HG03521 (cell line): ENCODE results near the gene GART.
A peak's percentile ranks its signal among the peaks of the same experiment; 100 is the strongest.
"Not testable (repeated sequence)": the region's sequence is repeated elsewhere in the genome, so short reads cannot be mapped to it uniquely, and the experiment has no call there.

Experiments used
- ATAC-seq: cut with Tn5 transposase; IDR thresholded peaks from one replicate; pipeline ENCODE4 v1.9.1; 2021; ENCODE audit warnings: mild to moderate bottlenecking, moderate library complexity; ENCODE audit not compliant: unreplicated experiment

The GART gene

GRCh38 chr21:33541756-33542639 is at the start of gene GART:
Gene GART, minus strand, starts transcription at chr21:33542117. Its CDS starts 2,802 bp downstream, at chr21:33539315.
- peak; percentile 56 for ATAC-seq

GRCh38 chr21:33588485-33589335 is 46.8 kb upstream of the GART start, which contains the start of gene DONSON:
Gene DONSON, minus strand, starts transcription at chr21:33588684. Its CDS starts 43 bp downstream, at chr21:33588641.
- peak; percentile 89 for ATAC-seq

- ATAC-seq = peak; percentile 28
Observed at GRCh38 chr21:33587792-33588484, 46.0 kb upstream of the GART start.

DNA sequence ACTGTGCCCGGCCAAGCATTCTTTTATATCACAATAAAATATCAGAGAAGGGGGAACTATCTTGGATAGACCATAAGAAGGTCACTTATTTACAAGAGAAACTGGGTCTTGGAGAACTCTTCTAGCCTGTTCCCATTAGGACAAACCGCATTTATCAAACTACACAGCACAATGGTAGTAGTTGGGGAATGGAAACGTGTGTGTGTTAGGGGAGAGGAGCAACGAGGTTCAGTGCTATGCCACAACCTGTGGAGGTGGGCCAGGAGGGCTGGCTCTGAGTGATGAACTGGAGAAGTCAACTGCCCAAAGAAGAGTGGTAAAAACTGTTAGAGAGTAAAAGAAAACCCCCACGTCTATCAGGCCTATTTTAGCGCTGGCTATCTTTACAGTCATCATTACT is 45.0 kb upstream of the GART start:
- ATAC-seq = no peak

DNA sequence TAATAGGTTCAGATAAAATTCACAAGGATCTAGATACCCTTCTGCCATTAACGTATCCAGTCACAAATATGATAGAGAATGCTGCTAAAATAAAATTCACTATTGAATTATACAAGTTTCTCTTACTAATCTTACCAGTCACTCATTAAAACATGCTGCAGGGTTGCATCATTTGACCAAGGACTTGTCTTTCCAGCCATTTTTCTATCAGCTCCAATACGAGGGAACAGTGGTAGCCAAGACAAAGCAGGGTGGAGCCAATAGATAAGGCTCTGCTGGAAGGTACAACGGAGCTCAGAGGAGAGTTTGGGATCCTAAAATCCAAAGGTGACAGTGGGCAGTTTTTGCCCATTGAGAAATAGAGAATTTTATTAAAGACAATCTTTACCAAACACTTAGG is 42.5 kb upstream of the GART start:
- no peak for ATAC-seq

DNA sequence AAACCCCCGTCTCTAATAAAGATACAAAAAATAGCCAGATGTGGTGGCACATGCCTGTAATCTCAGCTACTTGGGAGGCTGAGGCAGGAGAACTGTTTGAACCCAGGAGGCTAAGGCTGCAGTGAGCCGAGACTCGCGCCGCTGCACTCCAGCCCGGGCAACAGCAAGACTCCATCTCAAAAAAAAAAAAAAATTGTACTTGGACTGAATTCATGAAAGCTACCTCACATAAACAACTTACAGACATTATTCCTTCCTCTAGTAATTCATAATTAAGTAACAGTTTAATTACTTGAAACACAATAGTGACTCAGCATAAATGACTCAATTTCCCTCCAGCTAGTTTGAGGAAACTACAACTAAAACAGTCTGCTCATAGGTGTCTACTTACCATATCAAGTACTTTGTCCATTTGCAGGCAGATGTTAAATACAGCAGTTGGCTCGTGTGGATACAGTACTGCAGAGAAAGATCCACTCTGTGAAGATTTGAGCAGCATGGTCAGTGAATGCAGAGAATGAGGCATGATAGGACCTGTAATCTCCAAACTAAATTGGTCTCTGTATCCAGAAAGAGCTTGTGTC is 37.1 kb upstream of the GART start:
- no peak for ATAC-seq

GRCh38 chr21:33578214-33578613 is 36.3 kb upstream of the GART start:
- no peak for ATAC-seq

- ATAC-seq = not testable (repeated sequence)
Observed at GRCh38 chr21:33576741-33577141, 34.8 kb upstream of the GART start.

- ATAC-seq = no peak
Observed at GRCh38 chr21:33572350-33572749, 30.4 kb upstream of the GART start.

GRCh38 chr21:33569991-33570390 is 28.1 kb upstream of the GART start:
- ATAC-seq = no peak

DNA sequence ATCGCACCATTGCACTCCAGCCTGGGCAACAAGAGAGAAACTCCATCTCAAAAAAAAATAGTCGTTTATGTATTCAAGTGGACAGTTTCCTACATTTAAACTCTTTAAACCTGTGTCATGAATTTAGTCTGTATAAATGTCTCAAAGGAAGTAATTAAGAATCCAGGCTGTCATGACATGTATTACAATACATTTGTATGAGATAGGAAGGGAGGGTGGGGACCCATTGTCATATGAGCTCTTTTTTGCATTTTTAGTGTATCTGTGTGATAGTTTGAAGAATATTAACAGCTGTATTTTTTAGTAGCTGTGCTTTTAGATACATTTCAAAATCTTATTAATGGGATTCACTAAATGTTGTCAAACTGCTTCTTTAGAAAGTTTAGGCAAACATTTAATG is 26.5 kb upstream of the GART start:
- no peak for ATAC-seq

DNA sequence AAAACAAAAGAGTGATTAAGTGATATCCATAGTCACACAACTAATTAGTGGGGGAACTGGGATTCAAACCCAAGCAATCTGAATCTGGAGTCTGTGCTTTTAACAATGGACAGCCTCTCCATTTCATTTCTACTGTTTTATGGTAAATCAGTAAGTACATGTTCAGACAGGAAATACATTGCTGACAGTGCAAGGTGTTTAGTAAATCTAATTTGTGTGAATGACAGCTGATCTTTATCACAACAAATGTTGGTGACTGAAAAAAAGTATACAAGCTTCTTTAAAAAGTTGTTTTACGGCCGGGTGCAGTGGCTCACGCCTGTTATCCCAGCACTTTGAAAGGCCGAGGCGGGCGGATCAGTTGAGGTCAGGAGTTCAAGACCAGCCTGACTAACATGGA is 26.0 kb upstream of the GART start:
- no peak for ATAC-seq

DNA sequence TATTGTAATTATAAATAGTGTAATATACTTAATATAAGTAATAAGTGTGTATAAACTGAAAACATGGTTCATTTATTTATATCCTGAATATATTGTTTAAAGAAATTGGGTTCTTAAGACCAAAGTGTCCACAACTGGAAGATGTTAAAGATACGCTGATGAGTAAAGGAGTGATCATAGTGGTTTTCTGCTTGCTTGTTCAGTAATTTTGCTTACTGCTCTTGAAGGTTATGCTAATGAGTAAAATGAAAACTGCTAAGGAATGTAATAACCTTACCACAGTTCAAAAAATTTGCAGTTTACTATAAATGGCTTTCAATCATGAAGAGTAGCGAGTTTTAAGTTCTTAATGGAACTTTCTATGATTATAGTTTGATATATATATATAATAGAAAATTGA is 24.6 kb upstream of the GART start:
- ATAC-seq = no peak

DNA sequence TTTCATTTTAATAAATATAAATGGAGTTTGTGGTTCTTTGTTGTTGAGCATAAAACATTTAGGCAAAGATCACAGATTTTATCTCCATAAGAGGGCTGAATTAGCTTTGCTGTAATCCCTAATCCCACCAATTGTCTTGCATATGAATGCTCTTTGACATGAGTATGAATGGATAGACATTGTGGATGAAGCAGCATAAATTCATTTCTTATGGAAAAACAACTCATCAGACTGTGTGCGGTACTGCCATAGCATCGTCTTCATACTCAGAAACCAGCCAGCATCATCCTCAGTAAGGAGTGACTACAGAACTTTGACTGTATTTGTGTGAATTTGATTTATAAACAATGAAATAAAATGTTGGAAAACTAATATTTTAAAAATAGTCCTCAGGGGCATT is 20.5 kb upstream of the GART start:
- no peak for ATAC-seq

DNA sequence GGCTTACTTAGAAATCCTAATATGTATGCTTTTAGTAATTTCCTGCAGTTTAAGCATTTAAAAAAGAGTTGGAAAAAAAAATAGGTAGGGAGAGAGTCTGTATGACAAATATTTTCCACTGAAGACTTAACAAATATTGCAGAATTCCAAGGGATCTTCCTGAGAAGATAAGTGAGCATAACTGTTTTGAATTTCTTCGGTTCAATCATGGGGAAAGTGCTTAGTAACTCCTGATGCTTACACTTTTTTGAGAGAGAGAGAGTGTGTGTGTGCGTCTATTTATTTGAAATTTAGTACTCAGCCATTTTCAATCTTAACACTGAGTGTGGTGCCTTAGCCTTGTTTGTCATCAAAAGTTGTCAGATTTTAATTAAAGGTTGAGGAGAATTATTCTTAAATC is 19.5 kb upstream of the GART start:
- ATAC-seq = no peak

DNA sequence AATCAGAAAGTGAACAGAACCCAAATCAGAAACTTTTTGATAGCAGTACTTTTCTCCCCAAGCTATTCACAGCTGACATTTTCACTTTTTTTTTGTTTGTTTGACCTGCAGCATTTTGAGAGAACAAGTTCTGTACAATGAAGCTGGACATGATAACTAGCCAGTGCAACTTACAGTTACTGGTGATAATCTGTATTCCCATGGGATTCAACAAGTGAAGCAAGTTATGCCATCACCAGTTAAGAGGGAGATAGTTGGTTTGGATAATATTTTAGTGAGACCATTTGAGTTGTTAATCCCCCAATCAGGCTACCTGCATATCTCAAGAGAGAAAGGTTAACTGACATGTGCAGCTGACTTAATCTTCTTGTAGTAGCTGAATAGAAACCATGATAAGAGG is 19.0 kb upstream of the GART start:
- no peak for ATAC-seq

- no peak for ATAC-seq
Observed at GRCh38 chr21:33559813-33560212, 17.9 kb upstream of the GART start.

- ATAC-seq = no peak
Observed at GRCh38 chr21:33558777-33559421, 17.0 kb upstream of the GART start.

DNA sequence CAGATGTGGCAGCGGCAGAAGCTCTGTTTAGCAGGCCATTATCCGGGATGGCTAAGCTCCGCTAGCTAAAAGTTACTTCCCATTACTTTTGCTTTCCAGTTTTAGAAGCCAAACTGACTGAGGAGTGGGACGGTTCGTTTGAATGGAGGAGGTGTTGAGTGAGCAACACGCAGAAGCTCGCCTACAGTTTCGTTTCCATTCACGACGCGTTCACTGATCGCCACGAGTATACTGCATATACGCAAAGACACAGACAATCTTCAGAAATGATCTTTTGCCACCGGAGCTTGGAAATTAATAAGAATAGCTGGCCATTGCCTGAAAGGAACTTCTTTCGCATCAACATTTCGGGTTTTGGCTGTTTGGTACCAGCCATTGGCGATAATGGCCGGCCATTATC is 15.5 kb upstream of the GART start:
- ATAC-seq = no peak

DNA sequence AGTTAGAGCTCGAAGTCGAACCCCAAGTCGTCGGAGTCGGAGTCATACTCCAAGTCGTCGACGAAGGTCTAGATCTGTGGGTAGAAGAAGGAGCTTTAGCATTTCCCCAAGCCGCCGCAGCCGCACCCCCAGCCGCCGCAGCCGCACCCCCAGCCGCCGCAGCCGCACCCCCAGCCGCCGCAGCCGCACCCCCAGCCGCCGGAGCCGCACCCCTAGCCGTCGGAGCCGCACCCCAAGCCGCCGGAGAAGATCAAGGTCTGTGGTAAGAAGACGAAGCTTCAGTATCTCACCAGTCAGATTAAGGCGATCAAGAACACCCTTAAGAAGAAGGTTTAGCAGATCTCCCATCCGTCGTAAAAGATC is 13.0 kb upstream of the GART start:
- no peak for ATAC-seq
